ENCODE data around the gene XRCC4.

Gene XRCC4

DNA sequence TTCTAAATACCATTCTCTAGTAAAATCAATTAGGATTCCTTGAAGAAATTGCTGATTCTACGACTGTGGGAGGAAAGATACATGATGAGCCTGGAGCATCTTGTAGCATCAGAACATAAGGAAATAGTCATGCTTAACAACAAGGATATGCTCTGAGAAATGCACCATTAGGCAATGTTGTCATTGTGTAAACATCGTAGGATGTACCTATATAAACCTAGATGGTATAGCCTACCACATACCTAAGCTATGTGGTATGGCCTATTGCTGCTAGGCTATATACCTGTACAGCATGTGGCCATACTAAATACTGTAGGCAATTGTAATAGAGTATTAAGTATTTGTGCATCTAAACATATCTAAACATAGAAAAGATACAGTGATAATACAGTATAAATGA is 316.8 kb downstream of the XRCC4 start:
- intact Hi-C loops (cut with DNase I): no loop called here
- no peak for DNase-seq

DNA sequence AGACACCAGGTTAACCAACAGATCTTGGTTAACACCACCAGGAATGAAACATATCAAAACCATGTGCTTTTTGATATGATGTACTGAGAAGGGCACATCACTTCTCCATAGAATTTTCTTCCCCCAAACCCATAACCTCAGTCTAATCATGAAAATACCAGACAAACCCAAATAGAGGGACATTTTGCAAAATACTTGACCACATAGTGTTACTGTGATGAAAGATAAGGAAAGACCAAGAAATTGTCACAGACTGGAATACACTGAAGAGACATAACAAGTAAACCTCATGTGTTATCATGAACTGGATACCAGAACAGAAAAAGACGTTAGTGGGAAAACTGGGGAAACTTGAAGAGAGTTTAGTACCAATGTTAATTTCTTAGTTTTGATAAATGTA is 319.3 kb downstream of the XRCC4 start:
- intact Hi-C loops (cut with DNase I): no loop called here
- no peak for DNase-seq

DNA sequence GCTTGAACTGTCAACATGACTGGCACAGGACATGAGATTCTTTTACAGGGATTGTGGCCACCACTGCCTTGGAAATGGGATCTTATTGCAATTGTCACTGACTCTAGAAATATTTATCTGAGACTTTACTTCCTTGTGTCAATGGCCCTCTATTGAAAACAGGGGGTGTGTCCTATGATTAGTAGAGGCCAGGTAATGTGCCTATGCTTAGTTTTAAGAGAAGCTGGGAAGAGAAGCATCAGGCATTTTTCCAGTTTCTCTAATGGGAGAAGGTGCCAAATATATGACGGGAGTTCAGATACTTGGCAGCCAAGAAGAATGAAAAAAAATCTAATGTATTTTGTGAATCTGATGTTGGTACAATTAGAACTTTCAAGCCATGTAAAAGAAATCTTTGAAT is 320.3 kb downstream of the XRCC4 start:
- no peak for DNase-seq
- intact Hi-C loops (cut with DNase I): no loop called here

DNA sequence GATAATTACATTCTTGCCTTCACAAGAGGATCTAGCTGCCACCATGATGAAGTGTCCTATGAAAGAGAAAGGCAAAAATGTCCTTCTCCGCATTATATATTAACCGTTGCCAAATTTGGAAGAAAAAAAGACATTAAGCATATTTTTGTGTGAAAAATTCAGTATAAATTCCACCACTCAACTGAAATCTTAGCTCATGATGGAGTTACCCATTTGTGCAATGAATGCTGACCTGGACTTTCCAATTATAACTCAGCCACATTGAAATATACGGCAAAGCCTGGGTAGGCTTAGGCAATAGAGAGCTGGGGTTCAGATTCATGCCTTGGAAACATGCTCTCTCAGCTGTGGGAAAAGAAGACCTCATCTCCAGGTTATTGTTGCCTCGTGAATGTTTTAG is 322.9 kb downstream of the XRCC4 start:
- no peak for DNase-seq
- intact Hi-C loops (cut with DNase I): no loop called here

DNA sequence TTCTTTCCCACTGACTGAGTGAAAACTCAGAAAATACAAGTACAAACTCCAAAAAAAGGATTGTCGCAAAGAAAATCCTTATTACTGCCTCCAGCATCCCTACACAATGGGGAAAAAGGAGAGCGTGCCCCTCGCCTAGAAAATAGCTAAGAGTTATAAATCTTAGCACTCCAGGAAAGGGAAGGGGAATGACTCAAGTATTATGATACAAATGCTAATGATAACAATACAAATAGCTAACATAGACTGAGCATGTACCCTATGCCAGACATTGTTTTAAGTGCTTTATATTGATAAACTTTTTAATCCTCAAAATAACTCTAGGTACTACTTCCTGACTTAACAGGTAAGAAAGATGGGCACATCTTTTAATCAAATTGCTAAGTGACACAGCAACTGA is 323.4 kb downstream of the XRCC4 start:
- intact Hi-C loops (cut with DNase I): no loop called here
- no peak for DNase-seq

DNA sequence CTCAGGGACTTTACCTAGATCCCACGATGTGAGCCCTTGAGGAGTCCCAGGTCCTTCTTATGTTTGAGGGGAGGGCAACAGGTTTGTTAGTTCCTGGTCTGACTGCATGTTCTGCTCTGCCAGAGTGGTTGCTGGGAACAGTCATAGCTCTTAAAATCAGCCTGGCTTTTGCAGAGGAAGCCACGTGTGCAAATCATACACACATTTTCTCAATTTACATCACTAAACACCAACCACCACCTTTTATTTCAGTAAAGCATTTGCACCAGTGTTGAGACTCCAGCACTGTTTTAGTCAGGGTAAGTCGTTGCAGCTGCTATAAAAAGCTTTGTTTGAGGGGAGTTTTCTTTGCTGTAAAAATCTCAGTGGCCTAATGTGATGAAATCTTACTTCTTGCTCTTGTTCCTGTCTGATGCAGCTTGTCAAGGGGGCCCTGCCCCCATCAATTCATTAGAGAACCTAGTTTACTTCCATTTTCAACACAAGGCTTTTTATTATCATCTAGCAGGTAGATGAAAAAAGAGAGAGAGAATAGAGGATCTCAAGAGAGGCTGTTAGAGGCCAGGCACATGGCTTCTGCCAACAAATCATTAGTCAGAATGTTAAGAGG is 323.9 kb downstream of the XRCC4 start:
- intact Hi-C loops (cut with DNase I): no loop called here
- DNase-seq: no peak

DNA sequence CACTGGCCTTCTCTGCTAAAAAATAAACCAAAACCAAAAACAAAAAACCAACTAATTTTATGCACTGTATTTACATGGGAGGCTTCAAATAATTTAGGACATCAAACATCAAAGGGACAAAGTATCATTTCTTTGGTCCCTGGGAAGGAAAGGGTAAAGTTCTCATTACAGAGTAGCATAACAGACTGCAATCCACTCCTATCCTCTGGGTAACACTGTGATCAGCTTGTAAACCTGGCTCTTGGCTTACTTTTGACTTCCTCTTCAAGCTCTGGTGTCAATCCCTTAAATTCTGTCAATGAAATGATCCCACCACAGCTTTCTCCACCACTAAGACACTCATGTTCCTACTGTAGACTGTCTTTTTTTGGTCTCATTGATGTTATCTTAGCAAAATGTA is 324.4 kb downstream of the XRCC4 start:
- intact Hi-C loops (cut with DNase I): no loop called here
- no peak for DNase-seq

Data from head of caudate nucleus (tissue), 42 donors.